CD4-positive, alpha-beta T cell (primary cell): ENCODE results near the gene SMCO2. TPM values are rescaled to one million over a fixed set of nuclear protein-coding genes. Genes with fewer than 3 reads are reported as not detected.

Experiments used
- ATAC-seq: fragments of 200-7000 bp; cut with Tn5 transposase; one replicate; pipeline ENCODE4 v1.10.0; 2022; ENCODE audit warnings: mild to moderate bottlenecking; ENCODE audit not compliant: poor library complexity
- CTCF ChIA-PET: fragments of 350-600 bp; sonication (Branson Sonifier 250); formaldehyde crosslinking; loops from one replicate; lab custom pipeline; 2021; ENCODE audit warnings: antibody characterized with exemption, inconsistent platforms; lab: Charles Lee
- POLR2A ChIA-PET: fragments of 350-600 bp; sonication (Branson Sonifier 250); formaldehyde crosslinking; loops from one replicate; lab custom pipeline; 2021; ENCODE audit warnings: antibody characterized with exemption, inconsistent platforms; lab: Charles Lee
- DNase-seq, 14 experiments: peaks; one replicate each; pipeline ENCODE4 v3.0.0-alpha.2; 2013 to 2020; ENCODE audit warnings: mixed read lengths in 2 of 14
- H3K27ac ChIP-seq, 2 donors: one replicate each; pipeline versions ENCODE4 v1.5.1 to v1.7.0; 2013; ENCODE audit warnings: low read length in 2 of 2, low read depth in 1 of 2, mild to moderate bottlenecking in 1 of 2
- H3K27me3 ChIP-seq, 2 experiments: 1 replicate in 1 of 2; 2 replicates in 1 of 2; pipeline versions ENCODE4 v1.6.1 to v1.7.0; 2013; ENCODE audit warnings: low read length in 2 of 2, control low read depth in 1 of 2, mild to moderate bottlenecking in 1 of 2, moderate library complexity in 1 of 2; ENCODE audit not compliant: insufficient read depth in 2 of 2, control insufficient read depth in 1 of 2
- H3K36me3 ChIP-seq: one replicate; pipeline ENCODE4 v1.6.1; 2013; ENCODE audit warnings: low read length, control low read depth; ENCODE audit not compliant: insufficient read depth
- H3K4me1 ChIP-seq: one replicate; pipeline ENCODE4 v1.6.1; 2013; ENCODE audit warnings: low read length, control low read depth; ENCODE audit not compliant: insufficient read depth
- H3K4me3 ChIP-seq: one replicate; pipeline ENCODE4 v1.5.1; 2013; ENCODE audit warnings: mild to moderate bottlenecking, low read length, moderate library complexity
- H3K9me3 ChIP-seq, 2 experiments: 1 replicate in 1 of 2; 2 replicates in 1 of 2; pipeline versions ENCODE4 v1.6.1 to v1.7.0; 2013; ENCODE audit warnings: low read length in 2 of 2, mild to moderate bottlenecking in 2 of 2, control low read depth in 1 of 2, moderate library complexity in 1 of 2; ENCODE audit not compliant: control insufficient read depth in 1 of 2, insufficient read depth in 1 of 2
- H3K27ac Mint-ChIP-seq: one replicate; pipeline ENCODE4 v1.8.0; 2020; ENCODE audit warnings: mixed read lengths
- H3K27me3 Mint-ChIP-seq: one replicate; pipeline ENCODE4 v1.8.0; 2021; ENCODE audit warnings: mixed read lengths
- H3K36me3 Mint-ChIP-seq: one replicate; pipeline ENCODE4 v1.8.0; 2021; ENCODE audit warnings: low read depth, mixed read lengths
- H3K4me1 Mint-ChIP-seq: one replicate; pipeline ENCODE4 v1.8.0; 2021; ENCODE audit warnings: low read depth, mixed read lengths
- H3K4me3 Mint-ChIP-seq: one replicate; pipeline ENCODE4 v1.8.0; 2020; ENCODE audit warnings: mild to moderate bottlenecking, mixed read lengths
- H3K9me3 Mint-ChIP-seq: one replicate; pipeline ENCODE4 v1.8.0; 2020; ENCODE audit warnings: mixed read lengths
- CTCF ChIP-seq: fragments of 200-600 bp; IDR thresholded peaks from one replicate; pipeline ENCODE4 v1.8.0; 2022; ENCODE audit warnings: antibody characterized with exemption, mild to moderate bottlenecking
- intact Hi-C, 2 experiments: fragments of 100-400 bp; cut with DNase I in 1 of 2; cut with micrococcal nuclease in 1 of 2; formaldehyde crosslinking; loops; one replicate each; pipeline versions ENCODE4 v1.15.1 to v1.9.0; 2023 to 2025; cut with DNase I, micrococcal nuclease
- total RNA-seq, 174 experiments: library from RNA in 2 of 174; stranded (reverse) in 2 of 174; gene quantifications; one replicate each; pipeline ENCODE4 v1.2.3 and lab custom pipeline; 2021 to 2026

The SMCO2 gene
- total RNA-seq, 2 experiments from 2014 or later, result not detected

DNA sequence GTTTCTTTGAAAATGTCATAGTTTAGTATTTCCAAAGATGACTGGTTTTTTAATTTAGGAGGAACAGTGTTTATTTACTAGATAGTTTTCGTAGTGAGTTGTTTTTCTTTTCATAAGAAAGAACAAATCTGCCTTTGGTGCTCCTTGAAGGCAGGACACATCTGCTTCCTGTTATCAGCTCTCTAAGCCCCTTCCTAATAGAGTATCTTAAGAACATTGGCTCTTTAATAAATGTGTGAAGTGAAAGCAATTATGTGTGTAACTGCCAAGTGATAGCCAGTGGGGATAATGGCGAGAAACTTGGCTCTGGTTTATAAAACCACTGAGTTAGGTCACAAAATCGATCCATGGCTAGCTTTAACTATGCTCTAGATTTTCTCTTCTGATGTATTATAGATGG, 54.0 kb downstream of the SMCO2 start:
- no peaks in the 10 kb centered on the region for H3K27me3 ChIP-seq
- TF ChIP-seq CTCF, result no peak
- ChIA-PET POLR2A (no interaction called here), CTCF (no interaction called here)
- Mint-ChIP-seq H3K4me1 (peaks cover 7% of the 10 kb centered on the region), H3K9me3 (no peaks in the 10 kb centered on the region), H3K27ac (no peak overlapping the region), H3K27me3 (peaks cover 15% of the 10 kb centered on the region), H3K36me3 (no peaks in the 10 kb centered on the region), H3K4me3 (no peak overlapping the region)
- H3K9me3 ChIP-seq, result no peaks in the 10 kb centered on the region
- no peaks in the 10 kb centered on the region for H3K4me1 ChIP-seq
- ATAC-seq, result no peak
- no peaks in the 10 kb centered on the region for H3K36me3 ChIP-seq
- DNase-seq, result no peak
- no peak overlapping the region for H3K4me3 ChIP-seq
- H3K27ac ChIP-seq, result no peak overlapping the region
- intact Hi-C loops, result no loop called here

- Histone ChIP-seq H3K9me3 (no peaks in the 10 kb centered on the region), H3K27me3 (no peaks in the 10 kb centered on the region), H3K36me3 (no peaks in the 10 kb centered on the region), H3K4me3 (no peak overlapping the region), H3K27ac (no peak overlapping the region), H3K4me1 (no peaks in the 10 kb centered on the region)
- TF ChIP-seq CTCF, result no peak
- H3K4me1 Mint-ChIP-seq, result peaks cover 7% of the 10 kb centered on the region
- H3K36me3 Mint-ChIP-seq, result no peaks in the 10 kb centered on the region
- H3K9me3 Mint-ChIP-seq, result no peaks in the 10 kb centered on the region
- no peak overlapping the region for H3K27ac Mint-ChIP-seq
- POLR2A ChIA-PET, result no interaction called here
- CTCF ChIA-PET, result interaction anchor here (0.6 kb wide), 1 partner anchor 1604 kb away, joined by 3 read pairs; no protein-coding TSS in a partner anchor
- intact Hi-C loops, result no loop called here
- no peak overlapping the region for H3K4me3 Mint-ChIP-seq
- H3K27me3 Mint-ChIP-seq, result peaks cover 15% of the 10 kb centered on the region
- no peak for ATAC-seq
- DNase-seq, result no peak
Measured at GRCh38 chr12:27502021-27502435, 55.5 kb downstream of the SMCO2 start.

- H3K36me3 Mint-ChIP-seq, result no peaks in the 10 kb centered on the region
- ChIA-PET CTCF (no interaction called here), POLR2A (no interaction called here)
- H3K27ac Mint-ChIP-seq, result no peak overlapping the region
- DNase-seq, result no peak
- H3K4me3 Mint-ChIP-seq, result no peak overlapping the region
- Histone ChIP-seq H3K4me3 (no peak overlapping the region), H3K4me1 (no peaks in the 10 kb centered on the region), H3K36me3 (no peaks in the 10 kb centered on the region), H3K27me3 (no peaks in the 10 kb centered on the region), H3K27ac (no peak overlapping the region), H3K9me3 (no peaks in the 10 kb centered on the region)
- intact Hi-C loops, result no loop called here
- TF ChIP-seq CTCF, result no peak
- H3K4me1 Mint-ChIP-seq, result peaks cover 7% of the 10 kb centered on the region
- ATAC-seq, result no peak
- H3K9me3 Mint-ChIP-seq, result no peaks in the 10 kb centered on the region
- peaks cover 3% of the 10 kb centered on the region for H3K27me3 Mint-ChIP-seq
Measured at GRCh38 chr12:27504507-27504906, 58.0 kb downstream of the SMCO2 start.
